ENCODE results near the gene CHD3. TPM values are rescaled to one million over a fixed set of nuclear protein-coding genes. Genes with fewer than 3 reads are reported as not detected.
"Not testable (repeated sequence)": the region's sequence is repeated elsewhere in the genome, so short reads cannot be mapped to it uniquely, and the experiment has no call there.

CHD3 gene
- total RNA-seq, 1 donor from 2014 or later = 50.7 TPM

- ATAC-seq = no peak
These were observed 37.7 kb upstream of the CHD3 start for GRCh38 chr17:7850701-7851437.

DNA sequence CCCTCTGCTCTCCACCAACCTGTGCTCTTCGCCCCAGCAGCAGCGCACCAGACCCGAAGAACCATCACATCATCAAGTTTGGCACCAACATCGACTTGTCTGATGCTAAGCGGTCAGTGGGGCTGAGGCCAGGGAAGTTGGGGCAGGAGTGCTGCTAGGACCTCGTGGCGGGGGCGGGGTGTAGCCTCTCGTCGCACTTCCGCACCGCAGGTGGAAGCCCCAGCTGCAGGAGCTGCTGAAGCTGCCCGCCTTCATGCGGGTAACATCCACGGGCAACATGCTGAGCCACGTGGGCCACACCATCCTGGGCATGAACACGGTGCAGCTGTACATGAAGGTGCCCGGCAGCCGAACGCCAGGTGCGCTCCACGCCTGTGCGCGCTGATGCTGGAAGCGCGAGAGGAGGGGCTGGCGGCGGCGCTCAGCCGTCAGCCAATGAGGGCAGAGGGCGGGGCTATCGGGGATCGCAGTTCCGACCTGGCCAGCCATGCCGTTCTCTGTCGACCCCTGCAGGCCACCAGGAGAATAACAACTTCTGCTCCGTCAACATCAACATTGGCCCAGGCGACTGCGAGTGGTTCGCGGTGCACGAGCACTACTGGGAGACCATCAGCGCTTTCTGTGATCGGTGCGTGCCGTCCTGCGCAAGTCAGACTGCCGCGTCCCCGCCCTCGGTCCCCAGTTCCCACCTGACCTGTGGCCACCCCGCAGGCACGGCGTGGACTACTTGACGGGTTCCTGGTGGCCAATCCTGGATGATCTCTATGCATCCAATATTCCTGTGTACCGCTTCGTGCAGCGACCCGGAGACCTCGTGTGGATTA lies 36.9 kb upstream of the CHD3 start:
- peak; percentile 85 for ATAC-seq

DNA sequence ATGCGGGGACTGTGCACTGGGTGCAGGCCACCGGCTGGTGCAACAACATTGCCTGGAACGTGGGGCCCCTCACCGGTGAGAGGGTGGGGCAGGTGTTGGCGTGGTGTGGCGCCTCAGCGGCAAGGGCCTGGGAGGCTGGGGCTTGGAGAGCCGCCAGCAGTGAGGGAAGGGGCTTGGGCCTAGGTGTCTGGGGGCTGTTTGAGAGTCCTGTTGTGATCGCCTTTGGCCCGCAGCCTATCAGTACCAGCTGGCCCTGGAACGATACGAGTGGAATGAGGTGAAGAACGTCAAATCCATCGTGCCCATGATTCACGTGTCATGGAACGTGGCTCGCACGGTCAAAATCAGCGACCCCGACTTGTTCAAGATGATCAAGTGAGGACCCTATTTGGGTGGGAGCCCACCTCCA lies 36.3 kb upstream of the CHD3 start:
- no peak for ATAC-seq

DNA sequence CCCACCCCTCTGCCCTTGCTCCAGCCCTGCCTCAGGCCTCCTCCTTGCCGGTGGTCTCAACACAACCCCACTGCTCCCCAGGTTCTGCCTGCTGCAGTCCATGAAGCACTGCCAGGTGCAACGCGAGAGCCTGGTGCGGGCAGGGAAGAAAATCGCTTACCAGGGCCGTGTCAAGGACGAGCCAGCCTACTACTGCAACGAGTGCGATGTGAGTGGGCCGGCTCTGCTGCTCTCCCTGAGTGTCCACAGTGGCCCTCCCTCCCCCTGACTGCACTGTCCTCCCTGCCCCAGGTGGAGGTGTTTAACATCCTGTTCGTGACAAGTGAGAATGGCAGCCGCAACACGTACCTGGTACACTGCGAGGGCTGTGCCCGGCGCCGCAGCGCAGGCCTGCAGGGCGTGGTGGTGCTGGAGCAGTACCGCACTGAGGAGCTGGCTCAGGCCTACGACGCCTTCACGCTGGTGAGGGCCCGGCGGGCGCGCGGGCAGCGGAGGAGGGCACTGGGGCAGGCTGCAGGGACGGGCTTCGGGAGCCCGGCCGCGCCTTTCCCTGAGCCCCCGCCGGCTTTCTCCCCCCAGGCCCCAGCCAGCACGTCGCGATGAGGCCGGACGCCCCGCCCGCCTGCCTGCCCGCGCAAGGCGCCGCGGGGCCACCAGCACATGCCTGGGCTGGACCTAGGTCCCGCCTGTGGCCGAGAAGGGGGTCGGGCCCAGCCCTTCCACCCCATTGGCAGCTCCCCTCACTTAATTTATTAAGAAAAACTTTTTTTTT lies 35.5 kb upstream of the CHD3 start:
- no peak for ATAC-seq

DNA sequence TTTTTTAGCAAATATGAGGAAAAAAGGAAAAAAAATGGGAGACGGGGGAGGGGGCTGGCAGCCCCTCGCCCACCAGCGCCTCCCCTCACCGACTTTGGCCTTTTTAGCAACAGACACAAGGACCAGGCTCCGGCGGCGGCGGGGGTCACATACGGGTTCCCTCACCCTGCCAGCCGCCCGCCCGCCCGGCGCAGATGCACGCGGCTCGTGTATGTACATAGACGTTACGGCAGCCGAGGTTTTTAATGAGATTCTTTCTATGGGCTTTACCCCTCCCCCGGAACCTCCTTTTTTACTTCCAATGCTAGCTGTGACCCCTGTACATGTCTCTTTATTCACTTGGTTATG lies 34.9 kb upstream of the CHD3 start:
- no peak for ATAC-seq

- ATAC-seq = no peak
These were observed 34.4 kb upstream of the CHD3 start for GRCh38 chr17:7854078-7854777.

DNA sequence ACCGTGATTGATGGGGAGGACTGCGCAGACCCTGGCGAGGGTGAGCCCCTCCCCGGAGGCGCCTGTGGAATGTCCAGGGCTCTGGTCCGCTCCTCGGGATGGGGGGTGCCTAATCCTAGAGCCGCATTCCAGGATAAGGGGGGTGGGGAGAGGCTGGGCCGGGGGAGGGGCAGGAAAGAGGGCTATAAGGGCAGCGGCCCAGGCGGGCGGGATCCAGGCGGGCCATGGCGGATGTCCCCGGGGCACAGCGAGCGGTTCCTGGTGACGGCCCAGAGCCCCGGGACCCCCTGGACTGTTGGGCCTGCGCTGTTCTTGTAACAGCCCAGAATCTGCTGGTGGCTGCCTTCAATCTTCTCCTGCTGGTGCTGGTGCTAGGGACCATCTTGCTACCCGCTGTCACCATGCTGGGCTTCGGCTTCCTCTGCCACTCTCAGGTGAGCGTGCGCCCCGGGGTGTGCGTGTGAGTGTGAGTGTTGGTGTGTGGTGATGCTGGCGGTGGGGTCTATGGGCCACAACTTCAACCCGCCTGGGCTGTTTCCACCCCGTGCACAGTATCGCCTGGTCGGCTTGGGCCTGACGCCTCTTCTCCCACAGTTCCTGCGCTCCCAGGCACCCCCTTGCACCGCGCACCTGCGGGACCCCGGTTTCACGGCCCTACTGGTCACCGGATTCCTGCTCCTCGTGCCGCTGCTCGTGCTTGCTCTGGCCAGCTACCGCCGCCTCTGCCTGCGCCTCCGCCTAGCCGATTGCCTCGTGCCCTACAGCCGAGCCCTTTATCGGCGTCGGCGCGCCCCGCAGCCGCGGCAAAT lies 33.5 kb upstream of the CHD3 start, which contains the start of gene TMEM88:
Gene TMEM88 (plus strand): TSS at position 216 of the 809 bp plus-strand sequence. CDS start 9 bp downstream, at position 225.
- ATAC-seq = no peak

GRCh38 chr17:7855660-7856010 lies 33.0 kb upstream of the CHD3 start:
- ATAC-seq = no peak

- ATAC-seq = no peak
These were observed 32.4 kb upstream of the CHD3 start for GRCh38 chr17:7856011-7856810.

GRCh38 chr17:7856811-7857712 lies 31.5 kb upstream of the CHD3 start, which contains the start of gene NAA38:
TSS of gene NAA38 (minus strand) at chr17:7857559. CDS start at chr17:7857463, 96 bp downstream.
- ATAC-seq = peak; percentile 84

DNA sequence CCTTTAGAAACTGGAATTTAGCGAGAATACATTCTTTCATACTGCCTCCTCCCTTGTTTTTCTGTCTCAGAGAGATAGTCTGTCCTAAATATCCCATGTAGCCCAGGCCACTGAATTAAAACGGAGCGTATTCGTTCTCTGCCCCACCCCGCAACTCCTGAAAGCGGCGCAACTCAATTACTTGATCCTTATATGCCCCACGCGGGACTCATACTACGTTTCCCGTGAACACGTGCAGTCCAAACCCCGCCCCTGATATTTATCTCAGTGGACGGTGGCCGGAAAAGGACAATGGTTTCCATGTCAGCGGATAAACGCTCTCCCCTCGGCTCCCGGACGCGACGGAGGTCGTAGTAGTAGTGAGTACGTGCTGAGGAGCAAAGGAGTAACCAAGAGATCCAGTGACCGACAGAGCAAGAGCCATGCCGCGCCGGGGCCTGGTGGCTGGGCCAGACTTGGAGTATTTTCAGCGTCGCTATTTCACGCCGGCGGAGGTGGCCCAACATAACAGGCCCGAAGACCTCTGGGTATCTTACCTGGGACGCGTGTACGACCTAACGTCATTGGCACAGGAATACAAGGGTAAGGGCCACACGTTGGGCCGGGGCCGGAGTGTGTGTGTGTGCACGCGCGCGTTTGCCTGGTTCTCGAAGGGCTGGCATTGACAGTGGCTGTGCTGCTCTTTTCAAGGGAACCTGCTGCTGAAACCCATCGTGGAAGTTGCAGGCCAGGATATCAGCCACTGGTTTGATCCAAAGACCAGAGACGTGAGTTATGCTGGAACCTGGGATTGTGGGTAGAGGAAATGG lies 30.7 kb upstream of the CHD3 start, which contains the start of gene CYB5D1:
Gene CYB5D1 (plus strand): TSS at position 291 of the 809 bp plus-strand sequence. CDS start 132 bp downstream, at position 423.
- ATAC-seq = peak; percentile 60

GRCh38 chr17:7858522-7858810 lies 30.1 kb upstream of the CHD3 start:
- ATAC-seq = peak; percentile 5

GRCh38 chr17:7859028-7859427 lies 29.6 kb upstream of the CHD3 start:
- no peak for ATAC-seq

DNA sequence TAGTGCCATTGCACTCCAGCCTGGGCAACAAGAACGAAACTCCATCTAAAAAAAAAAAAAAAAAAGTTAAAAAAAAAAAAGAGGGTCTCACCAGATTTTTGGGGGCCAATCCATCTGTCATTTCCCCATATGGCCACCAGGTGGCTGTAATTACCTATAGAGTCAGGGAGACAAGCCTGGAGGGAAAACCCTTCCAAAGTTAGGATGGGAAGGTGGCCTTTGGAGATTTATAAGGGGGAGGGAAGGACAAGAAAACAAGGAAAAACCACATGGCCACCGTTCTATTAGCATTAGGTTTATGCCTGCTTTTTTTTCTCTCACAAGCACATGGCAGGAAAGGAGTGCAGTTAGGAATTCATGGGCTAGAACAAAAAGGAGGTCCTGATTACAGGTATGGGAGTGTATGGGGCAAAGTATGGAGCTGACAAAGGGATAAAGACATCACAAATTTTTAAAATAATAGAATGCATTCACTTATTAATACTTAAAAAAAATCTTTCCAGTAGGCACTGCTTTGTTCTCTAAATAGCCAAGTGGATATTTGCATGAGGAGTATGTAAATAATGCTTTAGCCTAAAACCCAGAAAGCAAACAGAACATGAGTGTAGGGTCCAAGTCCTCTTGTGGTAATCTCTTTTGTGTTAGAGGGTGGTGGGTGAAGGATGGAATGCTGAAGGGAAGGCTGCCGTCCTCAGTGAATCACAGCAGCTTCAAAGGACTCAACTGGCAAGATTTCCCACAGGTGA lies 25.7 kb upstream of the CHD3 start:
- no peak for ATAC-seq

DNA sequence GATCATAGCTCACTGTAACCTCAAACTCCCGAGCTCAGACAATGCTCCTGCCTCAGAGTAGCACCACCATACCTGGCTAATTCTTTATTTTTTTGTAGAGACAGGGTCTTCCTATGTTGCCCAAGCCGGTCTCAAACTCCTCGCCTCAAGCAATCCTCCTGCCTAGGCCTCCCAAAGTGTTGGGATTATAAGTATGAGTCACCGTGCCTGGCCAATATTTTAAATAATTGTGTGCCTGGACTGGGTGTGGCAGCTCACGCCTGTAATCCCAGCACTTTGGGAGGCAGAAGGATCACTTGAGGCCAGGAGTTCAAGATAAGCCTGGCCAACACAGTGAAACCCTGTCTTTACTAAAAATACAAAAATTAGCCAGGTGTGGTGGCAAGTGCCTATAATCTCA lies 24.2 kb upstream of the CHD3 start:
- ATAC-seq = not testable (repeated sequence)

- peak; percentile 69 for ATAC-seq
These were observed 23.5 kb upstream of the CHD3 start for GRCh38 chr17:7864995-7865650.

DNA sequence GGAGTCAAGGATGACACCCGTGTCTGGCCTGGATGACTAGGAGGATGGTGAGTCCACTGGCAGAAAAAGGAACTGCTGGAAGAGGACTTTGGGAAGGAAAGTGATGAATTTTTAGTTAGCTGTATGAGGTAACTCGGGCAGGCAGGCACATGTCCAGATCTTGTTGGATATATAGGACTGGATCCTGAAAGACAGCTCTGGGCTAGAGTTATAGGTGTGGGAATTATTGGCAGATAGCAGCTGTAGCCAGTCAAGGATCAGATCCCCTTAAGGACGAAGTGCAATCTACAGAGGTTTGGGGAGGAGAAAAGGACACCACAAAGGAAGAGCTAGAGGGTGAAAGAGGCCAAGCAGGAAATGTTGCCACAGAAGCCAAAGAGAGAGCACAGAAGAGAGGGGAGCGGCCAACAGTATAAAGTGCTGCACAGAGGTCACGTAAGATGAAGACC lies 20.7 kb upstream of the CHD3 start:
- ATAC-seq = peak; percentile 76
